ENCODE measurements around the gene PTPRH.

PTPRH gene

DNA sequence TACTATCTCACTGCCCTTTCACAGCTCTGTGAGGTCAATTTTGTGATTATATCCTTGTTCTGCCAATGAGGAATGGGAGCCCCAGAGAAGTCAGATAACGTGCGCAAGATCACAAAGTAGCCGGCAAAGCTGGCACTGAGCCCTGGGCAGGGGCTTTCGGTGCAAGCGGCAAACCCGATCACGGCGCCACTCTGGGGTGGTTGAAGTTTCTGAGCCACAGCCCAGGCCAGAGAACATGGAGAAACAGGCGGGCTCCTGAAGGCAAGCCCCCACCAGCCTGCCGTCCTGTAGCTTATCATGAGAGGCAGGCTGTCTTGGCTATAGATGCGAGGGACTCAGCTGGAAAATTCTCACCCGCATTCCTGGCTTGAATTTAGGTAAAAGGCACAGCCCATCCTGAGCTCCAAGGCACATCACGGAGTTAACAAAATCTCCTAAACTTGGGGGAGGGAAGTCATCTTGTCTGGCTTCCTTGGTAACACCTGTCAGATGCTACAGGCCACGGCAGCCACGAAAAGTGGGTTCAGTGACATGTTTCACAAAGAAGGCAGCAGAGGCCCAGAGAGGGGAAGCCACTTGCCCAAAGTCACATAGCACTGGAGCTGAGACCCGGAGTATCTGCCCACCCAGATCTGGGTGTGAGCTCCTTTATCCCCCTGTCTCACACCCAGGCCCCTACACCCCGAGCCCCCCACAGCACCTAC lies 72.8 kb downstream of the PTPRH start:
- no peak overlapping the region for H3K27ac ChIP-seq (ENCODE audit: low read depth, low read length, poor library complexity, severe bottlenecking)
- TF ChIP-seq, protein P1, sequence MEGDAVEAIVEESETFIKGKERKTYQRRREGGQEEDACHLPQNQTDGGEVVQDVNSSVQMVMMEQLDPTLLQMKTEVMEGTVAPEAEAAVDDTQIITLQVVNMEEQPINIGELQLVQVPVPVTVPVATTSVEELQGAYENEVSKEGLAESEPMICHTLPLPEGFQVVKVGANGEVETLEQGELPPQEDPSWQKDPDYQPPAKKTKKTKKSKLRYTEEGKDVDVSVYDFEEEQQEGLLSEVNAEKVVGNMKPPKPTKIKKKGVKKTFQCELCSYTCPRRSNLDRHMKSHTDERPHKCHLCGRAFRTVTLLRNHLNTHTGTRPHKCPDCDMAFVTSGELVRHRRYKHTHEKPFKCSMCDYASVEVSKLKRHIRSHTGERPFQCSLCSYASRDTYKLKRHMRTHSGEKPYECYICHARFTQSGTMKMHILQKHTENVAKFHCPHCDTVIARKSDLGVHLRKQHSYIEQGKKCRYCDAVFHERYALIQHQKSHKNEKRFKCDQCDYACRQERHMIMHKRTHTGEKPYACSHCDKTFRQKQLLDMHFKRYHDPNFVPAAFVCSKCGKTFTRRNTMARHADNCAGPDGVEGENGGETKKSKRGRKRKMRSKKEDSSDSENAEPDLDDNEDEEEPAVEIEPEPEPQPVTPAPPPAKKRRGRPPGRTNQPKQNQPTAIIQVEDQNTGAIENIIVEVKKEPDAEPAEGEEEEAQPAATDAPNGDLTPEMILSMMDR (IDR thresholded peaks at IDR 0.05; ENCODE audit: low read length): no peak
- no peak for TF ChIP-seq EZH2 (IDR thresholded peaks at IDR 0.05; ENCODE audit: borderline replicate concordance, low read length)

DNA sequence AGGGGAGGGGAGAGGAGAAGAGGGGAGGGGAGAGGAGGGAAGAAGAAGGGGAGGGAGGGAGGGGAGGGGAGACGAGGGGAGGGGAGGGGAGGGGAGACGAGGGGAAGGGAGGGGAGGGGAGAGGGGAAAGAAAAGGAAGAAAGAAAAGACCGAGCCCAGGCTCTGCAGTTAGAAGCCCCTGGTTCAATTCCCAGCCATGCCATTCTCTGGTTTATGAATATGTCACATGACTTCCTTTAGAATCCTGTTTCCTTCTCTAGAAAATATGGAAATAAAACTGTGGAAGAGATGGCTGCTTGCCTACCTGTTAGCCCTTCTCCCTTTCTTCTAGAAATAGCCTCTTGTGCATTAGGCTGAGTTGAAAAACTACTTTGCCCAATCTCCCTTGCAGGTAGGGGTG lies 74.6 kb downstream of the PTPRH start:
- H2AFZ ChIP-seq (ENCODE audit: low read length): no peak overlapping the region
- no peak for TF ChIP-seq EZH2 (IDR thresholded peaks at IDR 0.05; ENCODE audit: borderline replicate concordance, low read length)
- H3K4me2 ChIP-seq (ENCODE audit: low read length): no peak overlapping the region
- peaks cover 4% of the 10 kb centered on the region for H3K4me1 ChIP-seq (ENCODE audit: insufficient read depth, low read length, severe bottlenecking)
- no peaks in the 10 kb centered on the region for H3F3A ChIP-seq (ENCODE audit: insufficient read depth, low read length)
- no peak overlapping the region for H3K9ac ChIP-seq (ENCODE audit: low read length)
- H3K27ac ChIP-seq (ENCODE audit: low read depth, low read length, poor library complexity, severe bottlenecking): no peak overlapping the region
- peaks cover 6% of the 10 kb centered on the region for H3K27me3 ChIP-seq (ENCODE audit: insufficient read depth, low read length)
- H3K36me3 ChIP-seq (ENCODE audit: insufficient read depth, low read length): no peaks in the 10 kb centered on the region
- H3K9me2 ChIP-seq (ENCODE audit: low read depth, low read length): no peaks in the 10 kb centered on the region
- no peaks in the 10 kb centered on the region for H3K79me2 ChIP-seq (ENCODE audit: insufficient read depth, low read length)
- H3K9me3 ChIP-seq (ENCODE audit: low read length): no peaks in the 10 kb centered on the region
- H3K4me3 ChIP-seq (ENCODE audit: low read depth, low read length, poor library complexity, severe bottlenecking): no peak overlapping the region
- no peaks in the 10 kb centered on the region for H4K20me1 ChIP-seq (ENCODE audit: insufficient read depth, low read length)

More for the DNA sequence above, 72.8 kb downstream of the PTPRH start:
- H3K9me3 ChIP-seq (ENCODE audit: low read length): no peaks in the 10 kb centered on the region
- no peaks in the 10 kb centered on the region for H3F3A ChIP-seq (ENCODE audit: insufficient read depth, low read length)
- H3K4me3 ChIP-seq (ENCODE audit: low read depth, low read length, poor library complexity, severe bottlenecking): no peak overlapping the region
- H2AFZ ChIP-seq (ENCODE audit: low read length): no peak overlapping the region
- H3K9ac ChIP-seq (ENCODE audit: low read length): no peak overlapping the region
- no peaks in the 10 kb centered on the region for H4K20me1 ChIP-seq (ENCODE audit: insufficient read depth, low read length)
- H3K36me3 ChIP-seq (ENCODE audit: insufficient read depth, low read length): no peaks in the 10 kb centered on the region
- no peaks in the 10 kb centered on the region for H3K79me2 ChIP-seq (ENCODE audit: insufficient read depth, low read length)
- peaks cover 4% of the 10 kb centered on the region for H3K4me1 ChIP-seq (ENCODE audit: insufficient read depth, low read length, severe bottlenecking)
- H3K4me2 ChIP-seq (ENCODE audit: low read length): no peak overlapping the region
- H3K9me2 ChIP-seq (ENCODE audit: low read depth, low read length): no peaks in the 10 kb centered on the region
- peaks cover 6% of the 10 kb centered on the region for H3K27me3 ChIP-seq (ENCODE audit: insufficient read depth, low read length)

DNA sequence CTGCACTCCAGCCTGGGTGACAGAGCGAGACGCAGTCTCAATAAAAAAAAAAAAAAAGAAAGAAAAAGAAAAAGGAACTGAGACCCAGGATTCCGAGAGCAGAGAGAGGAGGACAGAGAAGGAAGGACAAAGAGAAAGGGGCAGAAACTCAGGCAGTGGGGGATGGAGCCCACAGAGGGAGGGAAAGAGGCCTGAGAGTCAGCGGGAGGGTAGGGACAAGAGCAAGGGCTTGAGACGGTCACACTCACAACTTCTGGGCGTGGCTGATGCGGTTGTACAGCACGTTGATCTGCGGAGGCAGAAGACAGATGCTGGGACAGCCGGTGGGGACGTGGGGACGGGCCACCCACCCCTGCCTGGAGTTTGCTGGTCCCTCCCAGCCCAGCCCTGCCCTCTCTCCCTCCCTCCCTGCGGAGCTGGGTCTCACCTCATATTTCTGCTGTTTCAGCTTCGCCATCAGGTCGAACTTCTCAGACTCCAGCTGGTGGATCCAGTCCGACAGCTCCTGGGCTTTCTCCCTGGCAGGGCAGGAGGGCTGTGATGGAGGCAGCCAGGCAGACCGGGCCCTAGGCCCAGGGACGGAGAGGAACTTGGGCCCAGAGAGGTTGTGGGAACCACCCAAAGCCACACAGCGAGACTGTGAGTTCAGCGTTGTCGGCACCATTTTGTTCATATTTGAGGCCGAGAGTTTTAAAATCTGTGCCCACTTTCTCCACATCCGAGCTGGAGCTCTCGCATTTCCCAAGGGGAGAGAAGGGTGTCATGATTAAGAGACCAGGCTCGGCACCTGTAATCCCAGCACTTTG lies 75.5 kb downstream of the PTPRH start:
- Histone ChIP-seq H3F3A (ENCODE audit: insufficient read depth, low read length) (no peaks in the 10 kb centered on the region), H3K27me3 (ENCODE audit: insufficient read depth, low read length) (peaks cover 6% of the 10 kb centered on the region), H3K9me2 (ENCODE audit: low read depth, low read length) (no peaks in the 10 kb centered on the region), H2AFZ (ENCODE audit: low read length) (no peak overlapping the region), H3K4me1 (ENCODE audit: insufficient read depth, low read length, severe bottlenecking) (peaks cover 4% of the 10 kb centered on the region), H3K9ac (ENCODE audit: low read length) (no peak overlapping the region), H3K9me3 (ENCODE audit: low read length) (no peaks in the 10 kb centered on the region), H4K20me1 (ENCODE audit: insufficient read depth, low read length) (no peaks in the 10 kb centered on the region), H3K27ac (ENCODE audit: low read depth, low read length, poor library complexity, severe bottlenecking) (no peak overlapping the region), H3K4me3 (ENCODE audit: low read depth, low read length, poor library complexity, severe bottlenecking) (no peak overlapping the region), H3K79me2 (ENCODE audit: insufficient read depth, low read length) (no peaks in the 10 kb centered on the region), H3K36me3 (ENCODE audit: insufficient read depth, low read length) (no peaks in the 10 kb centered on the region), H3K4me2 (ENCODE audit: low read length) (no peak overlapping the region)
- TF ChIP-seq, protein P1 (IDR thresholded peaks at IDR 0.05; ENCODE audit: low read length): no peak
- TF ChIP-seq EZH2 (IDR thresholded peaks at IDR 0.05; ENCODE audit: borderline replicate concordance, low read length): no peak

Data from OCI-LY1 (cell line).